AG04450 (cell line): ENCODE results near the gene MARCHF2. TPM values are rescaled to one million over a fixed set of nuclear protein-coding genes. Genes with fewer than 3 reads are reported as not detected.

Experiments
- CTCF ChIA-PET: fragments of 300-600, 350-600 bp; formaldehyde crosslinking; extraction: SDS; loops from one replicate; lab custom pipeline; 2022; ENCODE audit warnings: antibody characterized with exemption, inconsistent platforms; lab: Charles Lee
- POLR2A ChIA-PET: fragments of 350-600 bp; formaldehyde crosslinking; extraction: SDS; loops from one replicate; lab custom pipeline; 2021; ENCODE audit warnings: antibody characterized with exemption, inconsistent platforms; lab: Yijun Ruan, JAX
- DNase-seq: peaks from one replicate; pipeline ENCODE4 v3.0.0-alpha.2; 2011; ENCODE audit warnings: low read depth, low spot score
- H3K27ac ChIP-seq: one replicate; pipeline ENCODE4 v1.5.1; 2012; ENCODE audit warnings: low read depth, low read length, control low read depth
- H3K27me3 ChIP-seq: one replicate; pipeline ENCODE4 v1.6.0; 2012; ENCODE audit warnings: low read length; ENCODE audit not compliant: control insufficient read depth, insufficient read depth
- H3K4me3 ChIP-seq: 2 replicates; pipeline ENCODE4 v1.5.1; 2011; ENCODE audit warnings: mild to moderate bottlenecking, low read depth, low read length, control low read depth
- H3K9me3 ChIP-seq: 2 replicates; pipeline ENCODE4 v1.5.1; 2012; ENCODE audit warnings: low read length; ENCODE audit not compliant: control insufficient read depth, insufficient read depth
- CTCF ChIP-seq: IDR thresholded peaks from 2 replicates; pipeline ENCODE4 v1.5.1; 2011; ENCODE audit warnings: low read depth, low read length, control low read depth, inconsistent platforms
- polyA plus RNA-seq: library from polyadenylated mRNA; depleted of rRNA; stranded (reverse); fragments of >200 nt; gene quantifications from 2 replicates; pipeline ENCODE4 v1.2.3, GENCODE V29; 2011

The MARCHF2 gene
- polyA plus RNA-seq, 1 experiment: 14.7 TPM

DNA sequence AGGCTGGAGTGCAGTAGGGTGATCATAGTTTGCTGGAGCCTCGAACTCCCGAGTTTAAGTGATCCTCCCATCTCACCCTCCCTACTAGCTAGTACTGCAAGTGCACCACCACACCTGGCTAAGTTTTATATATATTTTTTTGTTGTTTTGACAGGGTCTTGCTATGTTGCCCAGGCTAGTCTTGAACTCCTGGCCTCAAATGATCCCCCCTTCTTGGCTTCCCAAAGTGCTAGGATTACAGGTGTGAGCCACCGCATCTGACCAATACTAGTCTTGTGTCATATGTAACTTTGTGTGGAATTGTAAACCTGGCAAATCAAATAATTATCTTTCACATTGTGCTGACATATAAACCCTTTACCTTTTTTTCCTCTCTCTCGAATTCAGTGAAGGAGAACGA lies 41.9 kb downstream of the MARCHF2 start:
- POLR2A ChIA-PET: no interaction called here
- no peaks in the 10 kb centered on the region for H3K27me3 ChIP-seq
- DNase-seq: no peak
- H3K27ac ChIP-seq: no peak overlapping the region
- H3K4me3 ChIP-seq: no peak overlapping the region
- CTCF ChIA-PET: no interaction called here
- H3K9me3 ChIP-seq: no peaks in the 10 kb centered on the region
- no peak for TF ChIP-seq CTCF

GRCh38 chr19:8456064-8456463 lies 43.0 kb downstream of the MARCHF2 start:
- Histone ChIP-seq H3K4me3 (no peak overlapping the region), H3K27ac (no peak overlapping the region), H3K27me3 (no peaks in the 10 kb centered on the region), H3K9me3 (no peaks in the 10 kb centered on the region)
- CTCF ChIA-PET: interaction anchor here (0.7 to 1.6 kb wide), 8 partner anchors 9 to 108 kb away, joined by 3 to 11 read pairs (median 4); partner anchors contain the start of gene MARCHF2
- no peak for TF ChIP-seq CTCF
- no peak for DNase-seq
- POLR2A ChIA-PET: interaction anchor here (0.7 kb wide), 1 partner anchor 89 kb away, joined by 7 read pairs; no protein-coding TSS in a partner anchor

DNA sequence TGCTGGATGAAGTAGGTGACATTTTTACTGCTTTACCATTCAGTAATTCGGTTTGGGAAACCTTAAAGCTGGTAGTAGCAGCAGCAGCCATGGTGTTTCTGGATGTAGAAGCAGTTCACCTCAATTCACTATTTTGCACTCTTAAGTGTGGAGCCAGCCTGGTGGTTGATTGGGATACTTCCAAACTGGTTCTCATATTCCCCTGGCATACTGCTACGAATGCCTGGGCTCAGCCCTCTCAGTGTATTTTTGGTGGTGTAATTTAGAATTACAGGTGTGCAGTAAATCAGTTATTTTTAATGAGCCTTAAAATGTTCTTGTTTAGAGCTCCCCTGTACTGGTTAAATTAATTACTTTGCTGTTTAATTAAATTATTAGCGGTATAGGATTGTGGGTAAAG lies 44.1 kb downstream of the MARCHF2 start:
- no peak for DNase-seq
- no peak overlapping the region for H3K4me3 ChIP-seq
- H3K27ac ChIP-seq: no peak overlapping the region
- H3K9me3 ChIP-seq: no peaks in the 10 kb centered on the region
- ChIA-PET CTCF (interaction anchor here (0.9 to 1.2 kb wide), 3 partner anchors 11 to 104 kb away, joined by 3 to 5 read pairs (median 5); partner anchors contain the start of gene MARCHF2), POLR2A (no interaction called here)
- no peak for TF ChIP-seq CTCF
- H3K27me3 ChIP-seq: no peaks in the 10 kb centered on the region

- H3K9me3 ChIP-seq: no peaks in the 10 kb centered on the region
- CTCF ChIA-PET: interaction anchor here (0.6 to 1.4 kb wide), 4 partner anchors 11 to 106 kb away, joined by 3 to 5 read pairs (median 4); partner anchors contain the start of gene MARCHF2
- H3K4me3 ChIP-seq: no peak overlapping the region
- DNase-seq: no peak
- POLR2A ChIA-PET: no interaction called here
- no peak overlapping the region for H3K27ac ChIP-seq
- TF ChIP-seq CTCF: no peak
- H3K27me3 ChIP-seq: no peaks in the 10 kb centered on the region
Measured at GRCh38 chr19:8457827-8458226, 44.7 kb downstream of the MARCHF2 start.

DNA sequence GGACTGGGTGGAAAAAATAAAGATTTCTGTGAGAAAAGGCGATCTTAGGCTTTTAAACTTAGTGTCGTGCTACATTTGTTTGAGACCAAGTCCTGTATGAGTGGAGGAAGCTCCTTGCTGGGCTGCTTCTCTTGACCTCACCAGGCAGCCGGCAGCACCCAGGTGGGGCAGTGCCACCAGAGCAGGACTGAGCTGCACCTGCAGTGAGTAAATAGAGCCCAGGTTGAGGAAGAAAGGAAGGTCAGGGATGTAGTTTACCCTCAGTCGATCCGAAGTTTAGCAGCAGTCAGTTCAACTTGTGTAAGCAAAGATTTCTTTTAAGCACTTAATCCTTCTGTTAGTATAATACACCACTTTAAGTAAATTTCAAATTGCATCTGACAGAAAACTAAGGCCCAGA lies 45.3 kb downstream of the MARCHF2 start:
- H3K27me3 ChIP-seq: no peaks in the 10 kb centered on the region
- H3K4me3 ChIP-seq: no peak overlapping the region
- H3K27ac ChIP-seq: no peak overlapping the region
- DNase-seq: no peak
- H3K9me3 ChIP-seq: no peaks in the 10 kb centered on the region
- POLR2A ChIA-PET: no interaction called here
- no peak for TF ChIP-seq CTCF
- CTCF ChIA-PET: interaction anchor here (1.2 to 1.4 kb wide), 2 partner anchors 12 to 105 kb away, joined by 3 to 5 read pairs; no protein-coding TSS in a partner anchor
